GM23248 (cell line): Measurements from ENCODE around the gene CD274. TPM values are rescaled to one million over a fixed set of nuclear protein-coding genes. Genes with fewer than 3 reads are reported as not detected.

Experiments
- DNase-seq: peaks from one replicate; pipeline ENCODE4 v3.0.0-alpha.2; 2015
- H2AFZ ChIP-seq: fragments of 200-600 bp; sonication (generic); 2 replicates; pipeline ENCODE4 v1.6.1; 2016; ENCODE audit warnings: antibody characterized with exemption
- H3F3A ChIP-seq: fragments of 200-600 bp; sonication (generic); 2 replicates; pipeline ENCODE4 v1.6.1; 2016; ENCODE audit warnings: mild to moderate bottlenecking, antibody characterized with exemption, mixed run types; ENCODE audit not compliant: insufficient read depth
- H3K27ac ChIP-seq: fragments of 200-600 bp; sonication (generic); 2 replicates; pipeline ENCODE4 v1.5.1; 2016; ENCODE audit warnings: mild to moderate bottlenecking
- H3K27me3 ChIP-seq: fragments of 200-600 bp; sonication (generic); replicated peaks from 2 replicates; pipeline ENCODE4 v1.6.1; 2016; ENCODE audit warnings: mild to moderate bottlenecking; ENCODE audit not compliant: insufficient read depth
- H3K36me3 ChIP-seq: fragments of 200-600 bp; sonication (generic); 2 replicates; pipeline ENCODE4 v1.6.1; 2016; ENCODE audit warnings: low read depth, mild to moderate bottlenecking
- H3K4me1 ChIP-seq: fragments of 200-600 bp; sonication (generic); 2 replicates; pipeline ENCODE4 v1.6.1; 2016; ENCODE audit warnings: mild to moderate bottlenecking; ENCODE audit not compliant: insufficient read depth
- H3K4me2 ChIP-seq: fragments of 200-600 bp; sonication (generic); one replicate; pipeline ENCODE4 v1.6.1; 2016; ENCODE audit warnings: mild to moderate bottlenecking; ENCODE audit not compliant: unreplicated experiment
- H3K4me3 ChIP-seq: fragments of 200-600 bp; sonication (generic); 2 replicates; pipeline ENCODE4 v1.5.1; 2016; ENCODE audit warnings: mild to moderate bottlenecking
- H3K79me2 ChIP-seq: fragments of 200-600 bp; sonication (generic); 2 replicates; pipeline ENCODE4 v1.6.1; 2016; ENCODE audit warnings: mild to moderate bottlenecking; ENCODE audit not compliant: insufficient read depth
- H3K9ac ChIP-seq: fragments of 200-600 bp; sonication (generic); 2 replicates; pipeline ENCODE4 v1.6.1; 2016; ENCODE audit warnings: mild to moderate bottlenecking
- H3K9me2 ChIP-seq: fragments of 200-600 bp; sonication (generic); 2 replicates; pipeline ENCODE4 v1.6.1; 2016; ENCODE audit warnings: mixed run types, mild to moderate bottlenecking, moderate library complexity; ENCODE audit not compliant: insufficient read depth
- H3K9me3 ChIP-seq: fragments of 200-600 bp; sonication (generic); one replicate; pipeline ENCODE4 v1.6.1; 2017; ENCODE audit warnings: low read depth
- H4K20me1 ChIP-seq: fragments of 200-600 bp; sonication (generic); 2 replicates; pipeline ENCODE4 v1.6.0; 2016; ENCODE audit not compliant: insufficient read depth
- EZH2 ChIP-seq: fragments of 200-600 bp; sonication (generic); IDR thresholded peaks from 2 replicates; pipeline ENCODE4 v1.6.1; 2018; ENCODE audit warnings: antibody characterized with exemption, mild to moderate bottlenecking; ENCODE audit not compliant: insufficient read depth, poor library complexity, severe bottlenecking
- EZH2phosphoT487 ChIP-seq: fragments of 200-600 bp; sonication (generic); IDR thresholded peaks from 2 replicates; pipeline ENCODE4 v1.6.1; 2018; ENCODE audit warnings: antibody characterized with exemption, moderate library complexity, mild to moderate bottlenecking, low read depth; ENCODE audit not compliant: insufficient read depth
- WGBS, 2 experiments: methylation state at CpG; one replicate each; pipeline ENCODE4 v1.1.6; 2015 to 2017; ENCODE audit warnings: low lambda C conversion rate in 2 of 2, low coverage in 1 of 2; ENCODE audit errors: missing lambda C conversion rate in 2 of 2; 5-methylcytosine and 5-hydroxymethylcytosine counted together
- in situ Hi-C: fragments of 300-500 bp; cut with MboI; formaldehyde crosslinking; loops from 2 replicates; pipeline ENCODE4 v1.15.0; 2020
- polyA plus RNA-seq: library from polyadenylated mRNA; unstranded; fragments of >200 nt; fragmentation: Nextera tagmentation; extraction: Ambion mirVana; gene quantifications from 2 replicates; pipeline ENCODE4 v1.2.1, GENCODE V29; 2016
- total RNA-seq: library from RNA; depleted of rRNA; stranded (reverse); fragments of >200 nt; shearing (Covaris generic); gene quantifications from 2 replicates; pipeline ENCODE4 v1.2.3, GENCODE V29; 2014

CD274 gene
- total and polyA plus RNA-seq, 2 experiments from 2014 or later = 4.3 to 5.2 TPM

- no peak for TF ChIP-seq EZH2phosphoT487
- no peak for TF ChIP-seq EZH2
- H3K4me1 ChIP-seq = peaks cover 36% of the 10 kb centered on the region
- no peaks in the 10 kb centered on the region for H4K20me1 ChIP-seq
- DNase-seq = no peak
- H3K27ac ChIP-seq = no peak overlapping the region
- H3K4me2 ChIP-seq = peak overlapping the region; percentile 98
- H2AFZ ChIP-seq = peak overlapping the region; percentile 91
- in situ Hi-C loops = loop anchor here (5.0 to 10.0 kb wide), 2 partner anchors 144 to 694 kb away; no protein-coding TSS in a partner anchor
- peaks cover 31% of the 10 kb centered on the region for H3K79me2 ChIP-seq
- H3K9me3 ChIP-seq = no peaks in the 10 kb centered on the region
- peaks cover 15% of the 10 kb centered on the region; the same call in 1 of the 2 replicates for H3F3A ChIP-seq
- peak overlapping the region; percentile 77; the same call in 1 of the 2 replicates for H3K4me3 ChIP-seq
- no peak overlapping the region for H3K9ac ChIP-seq
- H3K36me3 ChIP-seq = no peaks in the 10 kb centered on the region
- H3K9me2 ChIP-seq = no peaks in the 10 kb centered on the region
- no peaks in the 10 kb centered on the region for H3K27me3 ChIP-seq
- WGBS, 2 experiments = 81 to 84% methylated on average over 5 of the region's 5 CpGs
These were observed 1.6 kb upstream of the CD274 start for GRCh38 chr9:5448461-5449435.

GRCh38 chr9:5449521-5450358 is 602 bp upstream of the CD274 start:
- Histone ChIP-seq H3K9ac (peak overlapping the region; percentile 78), H3K36me3 (no peaks in the 10 kb centered on the region), H3F3A (peaks cover 23% of the 10 kb centered on the region), H3K4me1 (peaks cover 46% of the 10 kb centered on the region), H3K4me3 (peak overlapping the region; percentile 77), H3K79me2 (peaks cover 40% of the 10 kb centered on the region), H3K27ac (peak overlapping the region; percentile 54), H3K9me3 (no peaks in the 10 kb centered on the region), H3K27me3 (no peaks in the 10 kb centered on the region), H2AFZ (peak overlapping the region; percentile 91), H3K9me2 (no peaks in the 10 kb centered on the region), H4K20me1 (no peaks in the 10 kb centered on the region), H3K4me2 (peak overlapping the region; percentile 98)
- DNase-seq = peak; percentile 50
- in situ Hi-C loops = loop anchor here (5.0 to 10.0 kb wide), 2 partner anchors 143 to 695 kb away; no protein-coding TSS in a partner anchor
- TF ChIP-seq EZH2phosphoT487 (no peak), EZH2 (no peak)
- WGBS, 2 experiments = 22 to 28% methylated on average over 15 of the region's 15 CpGs

GRCh38 chr9:5452286-5452609 is 1.9 kb downstream of the CD274 start:
- Histone ChIP-seq H3K4me2 (no peak overlapping the region), H3K27ac (no peak overlapping the region), H4K20me1 (no peaks in the 10 kb centered on the region), H3K9me3 (no peaks in the 10 kb centered on the region), H2AFZ (no peak overlapping the region), H3K9ac (no peak overlapping the region), H3K36me3 (0 out of 2 replicates have a peak, but pooled peaks cover under 1% of the 10 kb centered on the region), H3K79me2 (peaks cover 64% of the 10 kb centered on the region), H3K4me3 (no peak overlapping the region), H3K27me3 (no peaks in the 10 kb centered on the region), H3K9me2 (no peaks in the 10 kb centered on the region), H3F3A (peaks cover 31% of the 10 kb centered on the region), H3K4me1 (peaks cover 49% of the 10 kb centered on the region)
- 96 to 100% methylated on average over 1 of the region's 1 CpG for WGBS, 2 experiments
- no peak for TF ChIP-seq EZH2
- no peak for TF ChIP-seq EZH2phosphoT487
- no peak for DNase-seq
- in situ Hi-C loops = no loop called here

- Histone ChIP-seq H2AFZ (peak overlapping the region; percentile 8; the same call in 1 of the 2 replicates), H3K9me3 (no peaks in the 10 kb centered on the region), H4K20me1 (no peaks in the 10 kb centered on the region), H3F3A (peaks cover 31% of the 10 kb centered on the region), H3K79me2 (peaks cover 71% of the 10 kb centered on the region), H3K4me1 (peaks cover 46% of the 10 kb centered on the region), H3K4me2 (peak overlapping the region; percentile 66), H3K4me3 (no peak overlapping the region), H3K36me3 (peaks cover 4% of the 10 kb centered on the region; the same call in 1 of the 2 replicates), H3K27me3 (no peaks in the 10 kb centered on the region), H3K27ac (0 out of 2 replicates have a peak overlapping the region, but pooled peaks have one; percentile 61), H3K9me2 (no peaks in the 10 kb centered on the region), H3K9ac (no peak overlapping the region)
- in situ Hi-C loops = no loop called here
- no peak for TF ChIP-seq EZH2
- TF ChIP-seq EZH2phosphoT487 = no peak
- no peak for DNase-seq
- WGBS, 2 experiments = 87 to 90% methylated on average over 2 of the region's 2 CpGs
These were observed 2.7 kb downstream of the CD274 start for GRCh38 chr9:5453004-5453403.
